Inflammatory macrophage treated with lipopolysaccharide for 1 hour (primary cell): Measurements from ENCODE around the gene PDE7B.
"Not testable (repeated sequence)": the region's sequence is repeated elsewhere in the genome, so short reads cannot be mapped to it uniquely, and the experiment has no call there.

ENCODE experiments used
- DNase-seq, 2 donors: peaks; one replicate each; pipeline ENCODE4 v3.0.0-alpha.2; 2020 to 2022

The PDE7B gene

DNA sequence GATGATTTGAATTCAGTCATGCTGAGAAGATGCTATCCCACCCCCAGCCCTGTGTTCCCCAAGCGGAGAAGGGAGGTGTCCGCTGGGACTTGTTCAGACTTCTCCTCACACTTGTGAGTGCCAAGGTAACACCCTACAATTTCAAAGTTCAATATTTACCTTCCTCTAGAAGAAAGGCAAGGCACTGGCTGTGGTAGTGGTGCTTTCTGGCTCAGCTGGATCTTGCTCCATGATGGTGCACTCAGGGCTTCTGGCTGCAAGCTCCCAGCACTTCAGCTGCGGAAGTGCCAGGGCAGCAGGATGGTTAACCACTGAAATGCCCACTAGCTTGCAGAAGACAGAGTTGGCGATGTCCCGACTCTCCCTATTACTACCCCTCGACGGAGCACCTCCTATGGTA, 263.2 kb downstream of the PDE7B start:
- no peak for DNase-seq

GRCh38 chr6:136115941-136116340, 264.4 kb downstream of the PDE7B start:
- DNase-seq: no peak

- DNase-seq: no peak
These were observed 265.6 kb downstream of the PDE7B start for GRCh38 chr6:136117081-136117480.

GRCh38 chr6:136118787-136119186, 267.3 kb downstream of the PDE7B start:
- no peak for DNase-seq

GRCh38 chr6:136123468-136123867, 272.0 kb downstream of the PDE7B start:
- DNase-seq: no peak

DNA sequence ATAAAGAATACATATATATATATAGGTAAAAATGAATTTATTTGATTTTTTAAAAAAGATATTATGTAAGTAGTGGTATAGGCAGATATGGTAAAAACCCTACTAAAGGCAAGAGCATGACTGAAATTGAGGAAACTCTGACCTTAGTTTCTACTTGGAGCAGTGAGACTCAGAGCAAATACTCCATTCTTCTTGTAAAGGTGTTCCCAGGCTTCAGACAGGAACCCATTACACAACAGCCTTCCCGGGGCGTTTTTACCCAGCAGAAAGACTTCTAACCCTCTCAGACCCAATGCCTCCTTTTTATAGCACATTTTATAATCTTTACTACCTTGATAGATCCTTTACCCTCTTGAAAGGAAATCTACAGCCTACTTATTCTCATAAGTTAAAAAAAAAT, 274.1 kb downstream of the PDE7B start:
- DNase-seq: no peak

DNA sequence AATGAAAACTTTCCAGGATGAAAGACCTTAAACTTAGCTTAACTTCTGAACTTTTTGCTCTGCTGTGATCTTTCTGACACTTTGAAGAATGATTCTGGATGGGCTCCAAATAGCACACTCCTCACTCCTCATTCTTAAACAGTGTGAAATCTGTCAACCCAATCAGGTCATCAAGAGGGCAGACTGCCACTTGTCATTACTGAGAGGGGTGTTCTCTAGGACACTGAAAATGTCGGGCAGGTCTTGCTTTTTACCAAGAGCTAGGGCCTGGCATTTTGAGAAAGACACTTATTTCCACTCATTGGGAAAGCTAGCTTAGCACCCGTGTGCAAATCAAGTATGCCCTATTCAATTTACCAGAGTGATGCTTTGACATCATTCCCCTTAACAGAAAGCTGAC, 276.4 kb downstream of the PDE7B start:
- DNase-seq: no peak

- DNase-seq: peak; percentile 7 to 27
These were observed 277.9 kb downstream of the PDE7B start for GRCh38 chr6:136129365-136129764.

DNA sequence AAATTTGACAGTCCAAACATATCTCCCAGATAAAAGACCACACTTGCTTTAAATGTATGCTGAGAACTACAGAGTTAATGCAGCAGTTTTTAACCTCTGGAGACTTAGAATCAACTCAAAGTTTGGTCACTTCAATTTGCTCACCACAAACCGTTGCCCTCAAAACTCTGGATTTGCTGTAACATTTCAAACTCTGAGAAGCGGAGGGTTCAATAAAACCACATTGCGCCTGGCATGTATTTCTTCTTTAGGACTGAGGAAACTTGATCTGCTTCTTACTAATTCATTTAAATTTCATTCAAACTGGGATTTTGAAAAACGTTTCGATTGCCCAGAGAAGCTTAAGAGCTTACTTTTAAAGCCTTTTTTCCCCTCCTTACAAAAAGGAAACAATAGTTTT, 282.8 kb downstream of the PDE7B start:
- no peak for DNase-seq

DNA sequence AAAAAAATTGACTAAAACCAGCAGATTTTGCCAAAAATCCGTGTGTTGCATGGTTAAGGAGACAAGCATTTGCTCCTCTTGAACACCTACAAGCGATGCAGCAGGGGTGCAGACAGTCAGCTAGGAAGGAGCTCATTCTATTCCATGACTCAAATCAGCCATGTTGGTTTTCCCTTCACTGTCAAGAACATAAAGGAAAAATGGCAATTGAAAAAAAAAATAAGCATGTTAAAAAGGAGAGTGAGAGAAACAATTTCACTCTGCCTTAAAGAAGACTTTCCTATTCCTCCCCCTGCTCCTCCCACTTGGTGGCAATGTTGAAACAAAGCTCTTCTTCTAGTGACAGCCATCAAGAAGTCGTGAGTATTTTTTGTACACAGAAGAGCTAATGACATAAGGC, 283.2 kb downstream of the PDE7B start:
- DNase-seq: no peak

- no peak for DNase-seq
These were observed 284.8 kb downstream of the PDE7B start for GRCh38 chr6:136136274-136136673.

DNA sequence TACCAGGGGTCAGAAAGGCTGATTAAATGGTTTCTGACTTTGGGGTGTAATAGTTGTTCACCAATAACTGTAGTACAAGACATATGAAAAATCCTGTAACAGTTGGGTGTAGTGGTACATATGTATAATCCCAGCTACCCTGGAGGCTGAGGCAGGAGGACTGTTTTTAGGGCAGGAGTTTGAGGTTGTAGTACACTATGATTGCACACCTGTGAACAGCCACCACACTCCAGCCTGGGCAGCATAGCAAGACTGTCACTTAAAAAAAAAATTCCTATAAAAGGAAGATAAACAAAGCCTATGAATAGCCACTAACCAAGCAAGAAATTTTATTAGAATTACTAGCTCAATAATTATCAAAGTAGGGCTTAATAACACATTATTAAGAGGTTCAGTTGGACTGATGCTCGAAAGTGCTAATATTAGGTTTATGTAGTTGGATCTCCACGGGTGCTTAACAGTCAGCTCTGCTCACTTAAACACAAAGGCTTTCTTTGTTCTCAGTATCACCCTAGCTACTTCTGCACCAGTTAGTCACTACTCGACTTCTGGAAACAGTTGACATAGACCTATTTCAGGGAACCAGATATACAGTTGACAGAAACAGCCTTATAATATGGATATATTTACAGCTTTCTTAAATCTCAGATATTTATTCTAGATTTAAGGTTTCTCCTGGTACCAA, 285.6 kb downstream of the PDE7B start:
- no peak for DNase-seq

DNA sequence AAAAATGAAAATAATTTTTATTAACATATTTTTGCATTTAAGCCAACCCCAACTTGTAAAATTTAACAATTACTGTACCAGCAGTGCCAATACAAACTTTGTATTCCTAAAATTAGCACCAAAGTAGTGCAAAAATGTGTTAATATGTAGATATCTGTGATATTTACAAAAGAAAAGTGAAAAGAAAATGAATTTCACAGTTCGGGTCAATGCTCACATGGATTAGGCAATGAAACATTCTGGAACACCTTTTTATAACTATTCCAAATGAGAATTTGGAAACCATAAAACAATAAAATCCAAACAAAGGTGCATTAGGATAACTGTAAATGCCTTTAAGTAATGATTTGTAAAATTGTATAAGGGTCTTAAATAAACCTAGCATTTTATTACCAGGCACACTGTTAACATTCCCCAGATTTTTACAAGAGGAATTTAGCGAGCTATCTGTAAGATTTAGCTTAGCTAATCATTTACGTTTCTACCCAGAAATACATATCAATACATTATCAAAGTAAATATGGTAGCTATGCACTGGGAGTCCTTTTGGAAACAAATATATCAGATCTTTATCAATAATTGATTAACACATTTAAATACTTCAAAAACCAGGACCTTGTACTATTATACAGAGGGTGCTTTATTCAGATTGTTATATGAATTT, 286.4 kb downstream of the PDE7B start:
- no peak for DNase-seq

GRCh38 chr6:136139111-136139510, 287.6 kb downstream of the PDE7B start:
- DNase-seq: not testable (repeated sequence)

DNA sequence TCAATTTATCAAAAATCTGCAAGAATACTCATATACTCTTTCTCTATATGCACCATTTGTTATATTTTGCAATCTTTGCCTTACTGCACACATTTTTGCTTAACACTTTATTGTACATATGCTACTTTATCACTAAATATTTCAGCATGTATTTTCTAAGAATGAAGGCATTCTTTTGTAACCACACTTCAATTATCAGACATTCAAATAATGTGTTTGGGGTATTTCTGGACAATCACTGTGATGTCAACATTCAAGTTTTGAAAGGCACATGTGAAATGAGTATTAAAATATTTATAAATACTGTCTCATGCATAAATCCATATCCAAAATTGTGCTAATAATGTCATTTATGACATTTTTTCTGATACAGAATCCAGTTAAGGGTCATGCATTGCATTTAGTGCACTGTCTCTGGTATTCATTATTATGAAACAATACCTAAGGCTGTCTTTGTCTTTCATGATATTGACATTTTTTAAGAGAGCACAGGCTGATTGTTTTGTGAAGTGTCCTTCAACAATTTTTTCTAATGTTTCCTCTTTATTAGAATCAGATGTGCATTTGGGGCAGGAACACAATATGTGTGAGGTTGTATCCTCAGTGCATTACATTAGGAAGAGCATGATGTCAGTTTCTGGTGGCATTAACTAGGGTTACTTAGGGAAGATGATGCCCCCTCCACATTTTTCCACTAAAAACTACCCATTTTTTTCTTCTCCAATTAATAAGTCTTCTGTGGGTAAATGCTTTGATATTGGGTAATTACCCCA, 292.9 kb downstream of the PDE7B start:
- no peak for DNase-seq

GRCh38 chr6:136146130-136146529, 294.6 kb downstream of the PDE7B start:
- DNase-seq: no peak

DNA sequence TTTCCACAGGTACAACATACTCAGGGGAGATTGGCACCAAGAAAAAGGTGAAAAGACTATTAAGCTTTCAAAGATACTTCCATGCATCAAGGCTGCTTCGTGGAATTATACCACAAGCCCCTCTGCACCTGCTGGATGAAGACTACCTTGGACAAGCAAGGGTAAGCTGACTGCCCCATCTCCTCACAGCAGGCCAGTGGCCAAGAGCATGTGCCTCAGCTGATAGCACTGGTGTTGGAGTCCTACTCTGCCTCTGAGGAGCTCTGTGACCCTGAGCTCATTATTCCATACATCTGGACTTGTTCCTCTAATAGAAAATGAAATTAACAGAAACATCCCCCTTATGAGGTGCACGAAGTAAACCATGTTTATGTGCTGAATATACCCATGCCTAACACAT, 295.8 kb downstream of the PDE7B start:
- DNase-seq: no peak

- DNase-seq: no peak
These were observed 296.6 kb downstream of the PDE7B start for GRCh38 chr6:136148051-136148450.

- DNase-seq: no peak
These were observed 297.0 kb downstream of the PDE7B start for GRCh38 chr6:136148523-136148922.

DNA sequence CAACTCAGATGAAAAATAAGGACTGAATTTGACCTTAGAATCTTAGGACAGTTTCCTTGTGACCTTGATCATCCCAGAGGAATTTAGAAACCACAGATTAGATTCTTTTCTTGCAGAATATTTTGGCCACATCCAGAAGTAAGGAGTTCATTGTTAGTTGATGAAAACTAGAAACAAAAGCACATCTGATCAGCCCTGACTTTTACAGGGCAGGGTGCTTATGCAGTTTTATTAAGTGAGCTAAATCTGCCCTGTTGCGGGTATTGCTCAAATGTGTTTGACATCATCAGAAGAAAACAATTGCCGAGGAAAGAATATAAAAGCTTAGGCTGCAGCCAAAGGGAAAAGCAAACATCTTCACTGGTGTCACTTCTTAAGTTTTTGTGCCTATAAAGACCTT, 297.8 kb downstream of the PDE7B start:
- DNase-seq: no peak

DNA sequence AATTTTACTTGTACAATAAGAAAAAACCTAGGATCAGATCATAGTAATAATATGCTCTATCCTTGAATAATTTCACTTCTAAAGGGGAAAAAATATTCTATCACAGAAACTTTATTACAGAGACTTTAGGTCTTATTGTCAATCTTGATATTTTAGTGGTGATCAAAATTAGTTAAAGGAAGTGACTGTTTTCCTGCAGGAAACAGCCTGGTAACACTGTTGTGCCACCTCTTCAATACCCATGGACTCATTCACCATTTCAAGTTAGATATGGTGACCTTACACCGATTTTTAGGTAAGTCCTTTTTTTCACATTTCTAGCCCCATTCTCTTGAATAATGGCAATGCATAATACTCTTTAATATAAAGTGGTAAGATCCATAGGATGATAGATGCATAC, 299.5 kb downstream of the PDE7B start:
- DNase-seq: no peak

DNA sequence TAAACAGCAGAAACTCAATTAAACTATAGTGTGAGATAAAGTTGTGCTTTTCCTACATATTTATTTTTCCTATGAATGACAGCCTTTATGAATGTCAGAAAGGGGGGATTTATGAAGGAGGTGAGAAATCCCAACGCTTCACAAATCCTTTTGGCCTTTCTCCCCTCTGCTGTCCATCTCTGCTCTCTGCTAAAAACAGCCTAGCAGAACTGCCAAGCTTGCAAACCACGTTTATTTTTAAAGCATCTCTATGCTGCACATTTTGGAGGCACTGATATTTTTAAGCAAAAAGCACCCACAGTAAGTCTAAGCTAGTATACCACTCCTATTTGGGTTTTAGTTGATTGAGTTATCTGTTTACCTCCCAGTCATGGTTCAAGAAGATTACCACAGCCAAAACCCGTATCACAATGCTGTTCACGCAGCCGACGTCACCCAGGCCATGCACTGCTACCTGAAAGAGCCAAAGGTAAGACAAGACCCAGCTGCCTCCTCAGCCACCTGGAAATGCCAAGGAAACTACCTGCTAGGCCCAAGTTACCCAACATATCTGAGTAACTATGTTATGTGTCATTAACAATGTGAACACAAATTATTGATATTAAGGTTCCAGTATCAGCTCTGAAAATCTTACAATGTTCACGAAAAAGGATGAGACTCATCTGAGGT, 302.3 kb downstream of the PDE7B start:
- DNase-seq: no peak

DNA sequence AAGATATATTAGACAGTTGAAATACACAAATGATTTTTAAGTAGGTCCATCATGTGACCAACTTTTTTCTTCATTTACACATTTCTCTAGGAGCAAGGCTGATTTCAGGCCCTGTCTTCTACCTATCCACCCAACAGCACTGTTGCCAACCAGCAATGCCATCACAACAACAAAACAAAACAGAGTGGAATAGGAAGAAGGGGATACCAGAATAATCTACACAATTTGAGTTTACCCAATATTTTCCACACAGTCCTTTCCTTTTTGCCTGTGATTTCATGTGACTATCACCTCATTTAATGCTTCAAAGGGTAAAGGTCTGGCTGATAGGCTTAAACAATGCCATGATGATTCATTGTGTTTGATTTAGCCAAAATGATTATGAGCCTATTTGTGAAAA, 303.7 kb downstream of the PDE7B start:
- DNase-seq: no peak

GRCh38 chr6:136157743-136158142, 306.2 kb downstream of the PDE7B start:
- DNase-seq: no peak
